Measurements from ENCODE around the gene EFNA4. TPM values are rescaled to one million over a fixed set of nuclear protein-coding genes. Genes with fewer than 3 reads are reported as not detected.

The EFNA4 gene
- total RNA-seq, 1 experiment from 2014 or later = 9.8 TPM

GRCh38 chr1:155082301-155083051 lies 18.9 kb downstream of the EFNA4 start:
- POLR2A ChIA-PET = no interaction called here
- Histone ChIP-seq H3K9me3 (ENCODE audit: control insufficient read depth in 1 of 2, insufficient read depth in 1 of 2, low read depth in 1 of 2, low read length in 2 of 2) (no peaks in the 10 kb centered on the region), H3K36me3 (ENCODE audit: control insufficient read depth in 1 of 2, insufficient read depth in 2 of 2, low read length in 2 of 2) (peaks cover 0 to 6% of the 10 kb centered on the region in 2 experiments; a peak in 1 of 4 replicates), H3K4me3 (replicated peaks in 1 of 2; ENCODE audit: low read depth in 1 of 2, low read length in 2 of 2) (no peak overlapping the region), H2AFZ (ENCODE audit: low read depth, low read length, poor library complexity, severe bottlenecking) (no peak overlapping the region), H3K27ac (ENCODE audit: low read depth, low read length) (peak overlapping the region; percentile 34; the same call in 1 of the 2 replicates), H3K27me3 (ENCODE audit: insufficient read depth, low read length) (no peaks in the 10 kb centered on the region), H3K9ac (ENCODE audit: low read length) (peak overlapping the region; percentile 30; the same call in 1 of the 2 replicates), H3K79me2 (ENCODE audit: insufficient read depth, low read length) (no peaks in the 10 kb centered on the region; the same call in 1 of the 2 replicates), H3K9me2 (ENCODE audit: insufficient read depth) (no peaks in the 10 kb centered on the region), H4K20me1 (ENCODE audit: insufficient read depth) (no peaks in the 10 kb centered on the region), H3K4me2 (ENCODE audit: low read length) (peak overlapping the region; percentile 90), H3K4me1 (ENCODE audit: control insufficient read depth in 1 of 2, insufficient read depth in 2 of 2, low read length in 2 of 2) (peaks cover 37 to 80% of the 10 kb centered on the region in 2 experiments)
- intact Hi-C loops (cut with micrococcal nuclease) = loop anchor here (5.0 kb wide), 1 partner anchor 525 kb away; the partner anchor contains the start of gene UBE2Q1
- DNase-seq (ENCODE audit: low read depth, low spot score) = no peak
- CTCF ChIA-PET = no interaction called here
- no peak for ATAC-seq
- RAD21 ChIA-PET (ENCODE audit: low non-redundant PET in 1 of 2, low total read pairs in 2 of 2, uncharacterized antibody in 2 of 2, unreplicated experiment in 2 of 2) = no interaction called here
- TF ChIP-seq ATF3 (IDR thresholded peaks at IDR 0.05) = no peak
- TF ChIP-seq TCF7L2 (IDR thresholded peaks at IDR 0.05; ENCODE audit: borderline replicate concordance, extremely low read depth, insufficient read depth, insufficient read length) = no peak
- TF ChIP-seq EGR1 (IDR thresholded peaks at IDR 0.05; ENCODE audit: low read depth) = no peak
- no peak for TF ChIP-seq REST (IDR thresholded peaks at IDR 0.05; ENCODE audit: low read depth)
- no peak for TF ChIP-seq POLR2A (IDR thresholded peaks at IDR 0.05; ENCODE audit: borderline replicate concordance, extremely low read depth, insufficient read depth, insufficient read length)
- TF ChIP-seq ELF1 (IDR thresholded peaks at IDR 0.05; ENCODE audit: borderline replicate concordance, low read depth) = no peak
- TF ChIP-seq FOSL1 (IDR thresholded peaks at IDR 0.05; ENCODE audit: low read depth) = no peak
- no peak for TF ChIP-seq YY1 (IDR thresholded peaks at IDR 0.05; ENCODE audit: extremely low read depth, insufficient replicate concordance, low read depth, low read length)
- TF ChIP-seq RAD21 (IDR thresholded peaks at IDR 0.05; ENCODE audit: low read depth) = no peak
- no peak for TF ChIP-seq EZH2 (IDR thresholded peaks at IDR 0.05)
- no peak for TF ChIP-seq POLR2AphosphoS5 (IDR thresholded peaks at IDR 0.05; ENCODE audit: low read depth, low read length)
- TF ChIP-seq CBX3 (IDR thresholded peaks at IDR 0.05; ENCODE audit: low read depth) = no peak
- TF ChIP-seq CEBPB (IDR thresholded peaks at IDR 0.05; ENCODE audit: low read depth) = no peak
- no peak for TF ChIP-seq CTCF (IDR thresholded peaks at IDR 0.05 in 2 of 3, conservative IDR thresholded peaks at IDR 0.05 in 1 of 3; ENCODE audit: borderline replicate concordance in 1 of 3, insufficient read depth in 1 of 3, low read depth in 2 of 3, low read length in 2 of 3)
- no peak for TF ChIP-seq EZH2phosphoT487 (IDR thresholded peaks at IDR 0.05; ENCODE audit: borderline replicate concordance)
- no peak for TF ChIP-seq ZNF274 (IDR thresholded peaks at IDR 0.05; ENCODE audit: low read depth, low read length)
- no peak for TF ChIP-seq MAX (IDR thresholded peaks at IDR 0.05)
- no peak for TF ChIP-seq SIN3A (IDR thresholded peaks at IDR 0.05; ENCODE audit: low read depth)
- TF ChIP-seq ZFX (IDR thresholded peaks at IDR 0.05) = no peak
- BruUV-seq (replicated peaks) = no TSS peak
